Measurements from ENCODE around the gene ZNF799.
"Not testable (repeated sequence)": the region's sequence is repeated elsewhere in the genome, so short reads cannot be mapped to it uniquely, and the experiment has no call there.

The ZNF799 gene

DNA sequence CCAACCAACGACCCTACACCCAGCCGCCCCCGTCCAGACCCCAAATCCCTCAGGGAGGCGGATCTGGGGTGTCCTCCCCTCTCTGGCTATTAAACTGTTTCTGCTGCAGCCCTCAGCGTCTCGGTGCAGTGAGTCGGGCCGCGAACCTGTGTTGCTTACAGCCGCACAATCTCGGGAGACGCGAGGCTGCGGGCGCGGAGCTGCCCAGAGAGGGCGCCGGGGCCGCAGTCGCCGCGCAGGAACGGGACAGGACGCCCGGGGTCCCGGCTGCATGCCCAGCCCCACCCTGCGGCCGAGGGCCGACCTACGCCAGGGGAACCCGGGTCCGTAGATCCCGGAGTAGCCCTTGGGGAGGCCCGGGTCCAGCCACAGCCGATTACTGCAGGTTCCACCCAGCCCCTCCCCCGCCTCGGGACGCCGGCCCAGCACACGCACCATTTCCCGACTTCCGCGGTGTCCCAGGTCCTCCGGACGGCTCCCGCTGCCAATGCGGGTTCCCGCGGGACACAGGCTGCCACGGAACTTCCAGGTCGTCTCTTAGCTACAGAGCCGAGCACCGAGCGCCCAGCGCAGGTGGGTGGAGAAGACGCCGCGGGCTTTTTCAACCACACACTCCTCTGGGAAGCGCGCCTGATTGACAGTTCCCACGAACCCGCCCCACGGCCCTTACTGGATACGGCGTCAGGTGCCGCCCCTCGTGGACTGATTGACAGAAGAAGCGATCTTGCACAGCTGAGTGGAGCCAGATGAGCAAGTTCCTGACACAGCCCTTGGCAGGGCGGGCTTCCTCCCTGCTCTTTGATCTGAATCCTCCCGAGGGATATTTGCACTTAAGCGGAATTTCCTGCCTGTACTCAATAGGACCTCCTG, at the start of gene ZNF799:
ZNF799 (minus strand) TSS at position 639 of the 870 bp plus-strand sequence; CDS start at position 438, 201 bp downstream.
- TF ChIP-seq, protein P1, sequence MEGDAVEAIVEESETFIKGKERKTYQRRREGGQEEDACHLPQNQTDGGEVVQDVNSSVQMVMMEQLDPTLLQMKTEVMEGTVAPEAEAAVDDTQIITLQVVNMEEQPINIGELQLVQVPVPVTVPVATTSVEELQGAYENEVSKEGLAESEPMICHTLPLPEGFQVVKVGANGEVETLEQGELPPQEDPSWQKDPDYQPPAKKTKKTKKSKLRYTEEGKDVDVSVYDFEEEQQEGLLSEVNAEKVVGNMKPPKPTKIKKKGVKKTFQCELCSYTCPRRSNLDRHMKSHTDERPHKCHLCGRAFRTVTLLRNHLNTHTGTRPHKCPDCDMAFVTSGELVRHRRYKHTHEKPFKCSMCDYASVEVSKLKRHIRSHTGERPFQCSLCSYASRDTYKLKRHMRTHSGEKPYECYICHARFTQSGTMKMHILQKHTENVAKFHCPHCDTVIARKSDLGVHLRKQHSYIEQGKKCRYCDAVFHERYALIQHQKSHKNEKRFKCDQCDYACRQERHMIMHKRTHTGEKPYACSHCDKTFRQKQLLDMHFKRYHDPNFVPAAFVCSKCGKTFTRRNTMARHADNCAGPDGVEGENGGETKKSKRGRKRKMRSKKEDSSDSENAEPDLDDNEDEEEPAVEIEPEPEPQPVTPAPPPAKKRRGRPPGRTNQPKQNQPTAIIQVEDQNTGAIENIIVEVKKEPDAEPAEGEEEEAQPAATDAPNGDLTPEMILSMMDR (IDR thresholded peaks at IDR 0.05; ENCODE audit: extremely low read depth, missing control alignments): no peak
- DNase-seq (ENCODE audit: low spot score): peak; percentile 87

DNA sequence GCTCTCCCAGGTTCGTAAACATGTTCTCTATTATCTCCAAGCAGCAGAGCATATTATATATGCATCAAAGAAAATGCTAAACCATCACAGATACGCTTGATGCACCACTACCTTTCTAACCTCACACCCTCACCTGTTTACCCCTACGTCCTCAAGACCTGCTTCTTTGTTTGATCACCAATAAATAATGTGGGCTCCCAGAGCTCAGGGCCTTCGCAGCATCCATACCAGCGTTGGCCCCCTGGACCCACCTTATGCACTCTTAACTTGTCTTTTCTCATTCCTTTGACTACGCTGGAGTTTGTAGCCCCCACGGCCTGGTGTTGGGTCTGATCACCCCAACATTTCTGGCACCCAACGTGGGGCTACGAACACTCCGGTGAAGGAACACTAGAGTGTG, 49.8 kb upstream of the ZNF799 start:
- TF ChIP-seq, protein P1 (IDR thresholded peaks at IDR 0.05; ENCODE audit: extremely low read depth, missing control alignments): no peak
- no peak for DNase-seq (ENCODE audit: low spot score)

DNA sequence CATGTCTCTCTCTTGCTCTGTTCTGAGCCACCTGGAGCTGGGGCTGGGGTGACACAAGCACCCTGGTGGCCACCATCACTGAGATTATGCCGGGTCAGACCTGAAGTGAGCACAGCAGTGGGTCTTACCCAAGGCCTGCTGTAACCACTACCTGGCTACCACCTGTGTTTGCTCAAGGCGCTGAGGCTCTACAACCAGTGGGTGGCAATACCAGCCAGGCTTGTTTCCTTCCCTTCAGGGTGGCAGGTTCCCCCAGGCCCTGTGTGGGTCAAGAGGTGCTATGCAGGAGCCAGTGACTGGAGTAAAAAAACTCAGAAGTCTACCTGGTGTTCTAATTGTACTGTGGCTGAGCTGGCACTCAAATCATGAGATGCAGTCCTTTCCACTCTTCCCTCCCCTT, 47.7 kb upstream of the ZNF799 start:
- TF ChIP-seq, protein P1 (IDR thresholded peaks at IDR 0.05; ENCODE audit: extremely low read depth, missing control alignments): no peak
- DNase-seq (ENCODE audit: low spot score): no peak

- TF ChIP-seq, protein P1 (IDR thresholded peaks at IDR 0.05; ENCODE audit: extremely low read depth, missing control alignments): no peak
- peak; percentile 90 for DNase-seq (ENCODE audit: low spot score)
Observed at GRCh38 chr19:12440541-12441316, 39.7 kb upstream of the ZNF799 start, which contains the start of gene ZNF443. Gene ZNF443, minus strand, starts transcription at chr19:12441021. Its CDS starts 107 bp downstream, at chr19:12440914.

DNA sequence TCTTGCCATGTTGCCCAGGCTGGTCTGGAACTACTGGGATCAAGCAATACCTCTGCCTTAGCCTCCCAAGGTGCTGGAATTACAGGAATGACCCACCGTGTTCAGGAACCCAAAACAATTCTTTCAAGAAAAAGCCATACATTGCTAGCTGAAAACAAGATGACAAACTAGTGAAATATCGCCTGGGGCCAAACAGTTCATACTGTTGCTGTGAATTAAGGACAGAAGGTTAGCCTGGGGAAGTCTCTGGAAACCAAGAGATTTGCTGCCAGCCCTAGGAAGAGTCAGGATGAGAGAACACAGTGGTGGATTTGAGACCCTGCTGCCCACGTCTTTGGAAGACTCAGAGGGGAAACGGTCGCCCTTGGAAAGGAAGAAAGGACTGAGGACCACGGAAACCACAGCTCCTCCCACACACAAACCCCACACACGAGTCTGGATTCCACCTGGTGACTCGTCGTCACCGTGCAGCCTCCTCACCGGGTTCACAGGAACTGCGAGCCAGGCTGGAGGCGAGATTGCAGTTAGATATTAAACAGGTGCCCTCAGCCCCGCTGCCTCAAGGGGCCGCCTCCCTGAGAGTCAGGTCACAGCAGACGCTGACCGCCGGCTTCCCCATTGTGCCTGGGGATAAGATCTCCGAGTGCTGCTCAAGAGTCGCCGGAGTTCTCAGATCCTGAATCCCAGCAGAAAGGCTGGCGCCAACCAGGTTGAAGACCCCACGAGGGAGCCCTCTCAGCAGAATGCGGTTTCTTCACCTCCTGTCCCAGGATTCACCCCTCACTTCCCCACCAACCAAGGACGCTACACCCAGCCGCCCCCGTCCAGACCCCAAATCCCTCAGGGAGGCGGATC, 38.8 kb upstream of the ZNF799 start:
- not testable (repeated sequence) for DNase-seq (ENCODE audit: low spot score)

DNA sequence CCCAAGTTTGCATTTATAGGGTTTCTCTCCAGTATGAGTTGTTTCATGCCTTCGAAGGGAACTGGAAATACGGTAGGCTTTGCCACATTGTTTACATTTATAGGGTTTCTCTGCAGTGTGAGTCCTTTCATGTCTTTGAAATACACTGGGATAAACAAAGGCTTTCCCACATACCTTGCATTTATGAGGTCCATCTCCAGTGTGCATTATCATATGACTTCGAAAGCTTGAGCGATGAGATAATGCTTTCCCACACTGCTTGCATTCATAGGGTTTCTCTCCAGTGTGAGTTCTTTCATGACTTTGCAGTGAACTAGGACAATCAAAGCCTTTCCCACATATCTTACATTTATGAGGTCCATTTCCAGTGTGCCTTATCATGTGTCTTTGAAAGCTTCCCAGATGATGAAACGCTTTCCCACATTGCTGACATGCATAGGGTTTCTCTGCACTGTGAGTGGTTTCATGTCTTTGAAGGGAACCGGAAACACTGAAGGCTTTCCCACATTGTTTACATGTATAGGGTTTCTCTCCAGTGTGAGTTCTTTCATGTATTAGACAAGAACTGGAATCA, 29.7 kb upstream of the ZNF799 start:
- not testable (repeated sequence) for DNase-seq (ENCODE audit: low spot score)

DNA sequence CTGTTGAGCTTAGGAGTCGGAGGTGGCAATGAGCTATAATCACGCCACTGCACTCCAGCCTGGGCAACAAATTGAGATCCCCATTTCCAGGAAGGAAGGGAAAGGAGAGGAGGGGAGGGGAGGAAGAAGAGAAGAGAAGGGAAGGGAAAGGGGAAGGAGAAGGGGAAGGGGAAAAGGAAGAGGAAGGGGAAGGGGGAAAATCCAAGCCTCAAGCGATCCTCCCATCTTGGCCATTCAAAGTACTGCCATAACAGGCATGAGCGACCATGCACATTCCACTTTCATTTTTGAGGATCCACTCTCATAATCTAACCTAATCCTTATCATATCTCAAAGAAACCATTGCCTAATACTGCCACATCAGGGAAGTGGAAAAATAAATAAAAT, 24.8 kb upstream of the ZNF799 start:
- DNase-seq (ENCODE audit: low spot score): no peak
- TF ChIP-seq, protein P1 (IDR thresholded peaks at IDR 0.05; ENCODE audit: extremely low read depth, missing control alignments): no peak

Data from GM20000 (cell line).